ENCODE data around the gene MILR1.

DNA sequence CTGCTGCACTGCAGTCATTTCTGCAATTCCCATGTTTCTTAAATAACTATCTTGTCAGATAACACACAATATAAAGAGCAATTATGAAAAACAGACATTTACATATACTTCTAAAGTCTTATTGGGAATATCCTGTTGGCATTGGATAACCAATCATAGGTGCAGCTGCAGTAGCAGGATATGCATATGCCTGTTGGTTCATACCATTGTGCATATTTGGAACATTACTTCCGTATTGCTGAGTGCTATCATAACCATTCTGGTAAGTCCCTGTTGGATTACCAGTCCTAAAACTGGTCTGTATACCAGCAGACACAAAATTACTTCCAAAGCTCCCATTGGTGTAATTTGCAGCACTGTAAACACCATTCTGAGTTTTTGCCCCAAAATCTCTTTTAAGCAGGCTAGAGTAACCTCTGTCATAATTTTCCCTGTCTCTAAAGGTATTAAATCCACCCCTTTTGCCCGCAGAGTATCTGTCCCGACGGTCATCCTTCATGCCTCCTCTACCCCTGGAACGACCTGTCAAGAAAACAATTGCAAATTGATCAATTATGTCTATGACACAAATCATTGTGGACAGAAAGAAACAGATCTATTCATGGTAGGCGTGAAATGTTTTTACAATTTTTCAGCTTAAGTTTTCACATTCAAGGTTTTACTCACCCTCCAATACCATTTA, 51.0 kb downstream of the MILR1 start:
- TF ChIP-seq, protein P1, sequence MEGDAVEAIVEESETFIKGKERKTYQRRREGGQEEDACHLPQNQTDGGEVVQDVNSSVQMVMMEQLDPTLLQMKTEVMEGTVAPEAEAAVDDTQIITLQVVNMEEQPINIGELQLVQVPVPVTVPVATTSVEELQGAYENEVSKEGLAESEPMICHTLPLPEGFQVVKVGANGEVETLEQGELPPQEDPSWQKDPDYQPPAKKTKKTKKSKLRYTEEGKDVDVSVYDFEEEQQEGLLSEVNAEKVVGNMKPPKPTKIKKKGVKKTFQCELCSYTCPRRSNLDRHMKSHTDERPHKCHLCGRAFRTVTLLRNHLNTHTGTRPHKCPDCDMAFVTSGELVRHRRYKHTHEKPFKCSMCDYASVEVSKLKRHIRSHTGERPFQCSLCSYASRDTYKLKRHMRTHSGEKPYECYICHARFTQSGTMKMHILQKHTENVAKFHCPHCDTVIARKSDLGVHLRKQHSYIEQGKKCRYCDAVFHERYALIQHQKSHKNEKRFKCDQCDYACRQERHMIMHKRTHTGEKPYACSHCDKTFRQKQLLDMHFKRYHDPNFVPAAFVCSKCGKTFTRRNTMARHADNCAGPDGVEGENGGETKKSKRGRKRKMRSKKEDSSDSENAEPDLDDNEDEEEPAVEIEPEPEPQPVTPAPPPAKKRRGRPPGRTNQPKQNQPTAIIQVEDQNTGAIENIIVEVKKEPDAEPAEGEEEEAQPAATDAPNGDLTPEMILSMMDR (IDR thresholded peaks at IDR 0.05; ENCODE audit: poor library complexity), result no peak
- TF ChIP-seq EZH2 (IDR thresholded peaks at IDR 0.05; ENCODE audit: borderline replicate concordance), result no peak
